Muscle layer of duodenum (tissue), 2 donors: Measurements from ENCODE around the gene NPR2.

Experiments
- H3K27ac ChIP-seq: one replicate; pipeline ENCODE4 v1.7.0; 2013; ENCODE audit warnings: mild to moderate bottlenecking, low read length
- H3K27me3 ChIP-seq: one replicate; pipeline ENCODE4 v1.7.0; 2013; ENCODE audit warnings: low read depth, mild to moderate bottlenecking, control low read depth, low read length
- H3K36me3 ChIP-seq, 2 donors: one replicate each; pipeline ENCODE4 v1.7.0; 2013; ENCODE audit warnings: low read length in 2 of 2, control low read depth in 1 of 2, mild to moderate bottlenecking in 1 of 2; ENCODE audit not compliant: insufficient read depth in 2 of 2, control insufficient read depth in 1 of 2
- H3K4me1 ChIP-seq, 2 donors: one replicate each; pipeline ENCODE4 v1.7.0; 2013; ENCODE audit warnings: low read length in 2 of 2, mild to moderate bottlenecking in 2 of 2, control low read depth in 1 of 2, moderate library complexity in 1 of 2; ENCODE audit not compliant: insufficient read depth in 2 of 2, control insufficient read depth in 1 of 2
- H3K4me3 ChIP-seq, 2 donors: one replicate each; pipeline ENCODE4 v1.7.0; 2013; ENCODE audit warnings: low read length in 2 of 2, low read depth in 1 of 2, mild to moderate bottlenecking in 1 of 2
- H3K9me3 ChIP-seq, 2 donors: one replicate each; pipeline ENCODE4 v1.7.0; 2013; ENCODE audit warnings: low read length in 2 of 2, control low read depth in 1 of 2, mild to moderate bottlenecking in 1 of 2; ENCODE audit not compliant: control insufficient read depth in 1 of 2
- donor health status: healthy.

The NPR2 gene

GRCh38 chr9:35791297-35791921 lies at the start of gene NPR2:
Gene NPR2, plus strand, starts transcription at chr9:35791591. Its CDS starts 818 bp downstream, at chr9:35792409.
- Histone ChIP-seq H3K36me3 (no peaks in the 10 kb centered on the region), H3K27ac (peak within 1 kb of the TSS; percentile 11), H3K4me3 (peak within 1 kb of the TSS in 1 of 2 donors; percentile 56), H3K4me1 (peaks cover 0 to 31% of the 10 kb centered on the region in 2 donors), H3K27me3 (no peaks in the 10 kb centered on the region), H3K9me3 (no peaks in the 10 kb centered on the region)

DNA sequence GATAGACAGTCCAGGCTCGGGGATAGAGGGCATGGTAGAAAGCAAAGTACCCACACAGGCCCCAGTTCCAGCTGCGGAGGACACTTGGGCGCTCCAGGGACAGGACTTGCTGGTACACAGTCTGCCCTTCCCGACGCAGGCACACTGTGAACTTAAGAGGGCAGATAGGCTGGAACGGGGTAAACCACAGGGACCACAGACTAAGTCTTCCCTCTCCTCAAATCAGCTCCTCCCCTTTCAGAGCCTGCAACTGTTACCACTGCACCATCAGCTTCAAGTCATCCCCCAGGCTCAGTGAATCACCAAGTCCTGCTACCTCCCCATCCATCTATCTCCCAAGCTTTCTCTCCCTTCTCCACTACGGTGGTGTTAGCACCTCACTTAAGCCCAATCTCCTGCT lies 49.7 kb upstream of the NPR2 start:
- Histone ChIP-seq H3K27ac (no peak overlapping the region), H3K9me3 (no peaks in the 10 kb centered on the region), H3K4me3 (no peak overlapping the region), H3K4me1 (peaks cover 8 to 16% of the 10 kb centered on the region in 2 donors), H3K27me3 (no peaks in the 10 kb centered on the region), H3K36me3 (peaks cover 73 to 79% of the 10 kb centered on the region in 2 donors)

GRCh38 chr9:35743452-35743851 lies 47.9 kb upstream of the NPR2 start:
- H3K4me3 ChIP-seq, result no peak overlapping the region
- peaks cover 56 to 62% of the 10 kb centered on the region in 2 donors for H3K36me3 ChIP-seq
- no peak overlapping the region for H3K27ac ChIP-seq
- H3K4me1 ChIP-seq, result peaks cover 18 to 28% of the 10 kb centered on the region in 2 donors
- no peaks in the 10 kb centered on the region for H3K27me3 ChIP-seq
- H3K9me3 ChIP-seq, result no peaks in the 10 kb centered on the region

- Histone ChIP-seq H3K36me3 (peaks cover 50 to 56% of the 10 kb centered on the region in 2 donors), H3K27me3 (no peaks in the 10 kb centered on the region), H3K27ac (no peak overlapping the region), H3K4me3 (no peak overlapping the region), H3K9me3 (no peaks in the 10 kb centered on the region), H3K4me1 (peaks cover 18 to 28% of the 10 kb centered on the region in 2 donors)
Measured at GRCh38 chr9:35743880-35744518, 47.4 kb upstream of the NPR2 start.

DNA sequence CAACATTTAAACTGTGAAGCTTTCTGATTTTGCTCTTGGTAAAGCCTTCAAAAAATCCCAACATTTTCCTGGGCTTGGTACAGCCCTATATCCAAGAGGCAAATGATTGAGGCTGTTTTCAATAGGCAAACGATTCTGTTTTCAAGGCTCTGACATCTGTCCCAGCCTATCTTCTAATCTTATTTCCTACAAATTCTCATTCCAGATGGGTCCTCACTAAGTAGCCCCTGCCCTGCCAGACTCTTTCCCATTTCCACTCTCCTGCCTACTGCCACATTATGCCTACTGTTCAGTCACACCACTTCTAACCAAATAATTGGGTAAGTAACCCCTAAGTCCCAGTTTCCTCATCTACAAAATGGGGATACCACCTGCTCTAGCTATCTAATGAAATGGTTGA lies 45.8 kb upstream of the NPR2 start:
- peaks cover 25 to 39% of the 10 kb centered on the region in 2 donors for H3K4me1 ChIP-seq
- peak overlapping the region; percentile 47 to 97 for H3K4me3 ChIP-seq
- no peaks in the 10 kb centered on the region for H3K9me3 ChIP-seq
- no peaks in the 10 kb centered on the region for H3K27me3 ChIP-seq
- peaks cover 34 to 41% of the 10 kb centered on the region in 2 donors for H3K36me3 ChIP-seq
- peak overlapping the region; percentile 22 for H3K27ac ChIP-seq

GRCh38 chr9:35746583-35746982 lies 44.8 kb upstream of the NPR2 start:
- Histone ChIP-seq H3K36me3 (peaks cover 38 to 42% of the 10 kb centered on the region in 2 donors), H3K27me3 (no peaks in the 10 kb centered on the region), H3K4me1 (peaks cover 25 to 39% of the 10 kb centered on the region in 2 donors), H3K4me3 (peak overlapping the region; percentile 96 to 97), H3K9me3 (no peaks in the 10 kb centered on the region), H3K27ac (peak overlapping the region; percentile 91)

DNA sequence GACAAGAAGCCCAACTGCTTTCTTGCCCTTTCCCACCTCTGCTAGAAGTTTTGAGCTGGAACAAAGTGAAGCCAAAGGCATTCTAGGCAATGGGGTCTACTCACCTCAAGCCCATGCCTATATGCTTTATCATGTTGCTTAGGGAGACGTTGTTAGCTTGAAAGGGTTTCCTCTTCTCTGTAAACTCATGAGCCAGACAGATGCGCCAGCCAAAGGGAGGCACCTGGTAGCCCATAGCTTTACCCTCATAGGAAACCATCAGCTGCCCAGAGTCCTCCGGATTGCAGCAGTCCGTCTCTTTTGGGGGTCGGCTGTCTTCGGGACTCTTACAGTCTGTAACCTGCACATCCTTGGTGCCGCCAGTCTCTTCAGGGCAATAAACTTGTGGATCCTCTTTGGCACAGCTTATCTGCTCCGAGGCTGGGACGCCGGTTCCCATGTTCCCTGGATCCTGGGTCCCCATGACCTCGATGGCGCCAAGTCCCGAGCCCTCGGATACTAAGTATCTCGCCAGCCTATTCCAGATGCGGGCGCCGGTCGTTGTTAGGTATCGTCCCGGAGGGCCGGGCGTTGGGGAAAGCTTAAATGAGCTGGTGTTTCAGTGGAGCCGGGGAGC lies 43.0 kb upstream of the NPR2 start:
- Histone ChIP-seq H3K36me3 (peaks cover 39 to 42% of the 10 kb centered on the region in 2 donors), H3K4me1 (peaks cover 25 to 39% of the 10 kb centered on the region in 2 donors), H3K4me3 (peak overlapping the region; percentile 96 to 97), H3K27ac (peak overlapping the region; percentile 91), H3K9me3 (no peaks in the 10 kb centered on the region), H3K27me3 (no peaks in the 10 kb centered on the region)

DNA sequence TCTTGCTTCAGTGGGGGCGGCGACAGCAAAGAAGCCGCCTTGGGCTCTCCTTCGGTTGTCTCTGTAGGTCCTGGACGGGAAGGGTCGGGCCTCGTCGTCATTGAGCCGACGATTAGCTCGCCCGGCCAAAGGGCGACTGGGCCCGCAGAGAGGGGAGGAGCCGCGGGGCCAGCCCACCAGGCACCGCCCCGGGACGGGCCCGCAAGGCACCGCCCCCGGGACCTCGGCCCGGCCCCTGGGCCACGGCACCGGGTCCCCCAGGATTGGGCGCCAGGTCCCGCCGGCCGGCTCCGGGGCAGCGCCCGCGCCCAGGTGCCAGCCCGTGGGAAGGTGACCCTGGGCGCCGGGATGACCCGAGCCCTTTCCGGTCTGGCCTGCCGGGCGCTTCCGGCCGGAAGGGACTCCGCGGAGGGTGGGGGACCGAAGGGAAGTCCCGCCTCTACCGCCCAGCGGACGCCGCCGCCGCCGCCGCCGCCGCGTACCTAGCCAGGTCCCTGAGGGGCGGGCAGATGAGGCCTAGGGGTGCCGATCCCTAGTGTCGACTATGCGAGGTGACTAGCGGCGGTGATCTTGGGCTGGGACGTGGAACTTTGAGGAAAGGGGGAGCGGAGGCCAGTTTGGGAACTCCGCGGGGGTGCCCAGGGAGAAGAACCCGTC lies 42.4 kb upstream of the NPR2 start, which contains the start of the genes GBA2 and RGP1:
Gene GBA2 (minus strand): TSS at position 371 of the 657 bp plus-strand sequence. CDS start 524 bp downstream, outside the sequence.
Gene RGP1 (plus strand): TSS at position 430 of the 657 bp plus-strand sequence. CDS start 469 bp downstream, outside the sequence.
- Histone ChIP-seq H3K27ac (peak within 1 kb of the TSS; percentile 91), H3K36me3 (peaks cover 39 to 42% of the 10 kb centered on the region in 2 donors), H3K4me1 (peaks cover 25 to 39% of the 10 kb centered on the region in 2 donors), H3K4me3 (peak within 1 kb of the TSS; percentile 96 to 97), H3K9me3 (no peaks in the 10 kb centered on the region), H3K27me3 (no peaks in the 10 kb centered on the region)

DNA sequence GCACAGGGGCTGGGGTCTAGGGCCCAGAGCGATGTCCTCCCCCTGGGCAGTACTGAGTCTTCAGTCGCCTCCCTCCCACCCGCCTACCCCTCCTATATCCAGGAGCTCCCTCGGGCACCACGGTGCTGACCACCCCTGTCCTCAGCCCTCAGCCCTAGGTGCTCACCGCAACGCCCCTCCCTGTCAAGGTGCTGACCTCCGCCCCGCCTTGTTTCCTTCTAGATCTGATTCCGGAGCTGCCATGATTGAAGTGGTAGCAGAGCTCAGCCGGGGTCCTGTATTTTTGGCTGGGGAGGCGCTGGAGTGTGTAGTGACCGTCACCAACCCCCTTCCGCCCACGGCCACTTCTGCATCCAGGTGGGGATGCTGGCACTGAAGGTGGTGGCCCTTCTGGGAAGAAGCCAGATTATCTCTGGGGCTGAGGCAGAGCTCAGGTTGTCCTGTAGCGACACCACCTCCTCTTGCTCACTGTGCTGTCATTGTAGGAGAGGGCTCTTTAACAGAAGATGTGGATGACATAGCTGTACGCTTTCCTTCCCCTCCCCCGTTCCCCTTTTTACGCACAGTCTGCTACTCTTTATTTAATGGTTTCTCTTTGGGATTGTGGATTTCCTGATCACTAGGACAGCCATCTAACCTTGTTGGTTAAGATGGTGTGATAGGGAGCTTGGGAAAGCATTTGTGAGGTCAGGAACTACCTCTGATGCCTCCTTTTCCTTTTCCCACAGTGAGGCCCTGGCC lies 41.7 kb upstream of the NPR2 start:
- Histone ChIP-seq H3K27me3 (no peaks in the 10 kb centered on the region), H3K4me3 (peak overlapping the region; percentile 77 to 97), H3K36me3 (peaks cover 34 to 39% of the 10 kb centered on the region in 2 donors), H3K27ac (peak overlapping the region; percentile 75), H3K9me3 (no peaks in the 10 kb centered on the region), H3K4me1 (peaks cover 25 to 39% of the 10 kb centered on the region in 2 donors)

DNA sequence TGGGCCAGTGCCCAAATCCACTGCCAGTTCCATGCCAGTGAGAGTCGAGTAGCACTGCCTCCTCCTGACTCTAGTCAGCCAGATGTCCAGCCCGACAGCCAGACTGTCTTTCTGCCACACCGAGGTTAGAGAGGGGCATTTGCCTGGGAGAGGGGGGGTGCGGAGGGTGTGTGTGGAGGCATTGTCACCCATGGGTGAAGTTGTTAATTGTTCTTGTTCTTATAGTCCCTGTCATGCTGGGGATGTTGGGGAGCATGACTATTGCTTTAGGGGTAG lies 41.2 kb upstream of the NPR2 start:
- H3K4me1 ChIP-seq, result peaks cover 25 to 39% of the 10 kb centered on the region in 2 donors
- H3K4me3 ChIP-seq, result peak overlapping the region; percentile 77 to 97
- peak overlapping the region; percentile 75 for H3K27ac ChIP-seq
- H3K9me3 ChIP-seq, result no peaks in the 10 kb centered on the region
- peaks cover 34 to 38% of the 10 kb centered on the region in 2 donors for H3K36me3 ChIP-seq
- no peaks in the 10 kb centered on the region for H3K27me3 ChIP-seq
